Tibial nerve (tissue), 4 donors: ENCODE results near the gene PTPRM.

ENCODE experiments used
- CTCF ChIP-seq, 5 experiments: fragments of 200-600 bp in 3 of 5; fragments of 450-650 bp in 2 of 5; sonication (generic) in 3 of 5; IDR thresholded peaks; one replicate each; pipeline ENCODE4 v1.5.1; 2016 to 2019; ENCODE audit warnings: antibody characterized with exemption in 5 of 5, mild to moderate bottlenecking in 3 of 5, moderate library complexity in 2 of 5
- EP300 ChIP-seq, 2 donors: sonication (generic); formaldehyde crosslinking; IDR thresholded peaks; one replicate each; pipeline ENCODE4 v1.6.1; 2017; ENCODE audit warnings: antibody characterized with exemption in 2 of 2, mild to moderate bottlenecking in 1 of 2
- POLR2A ChIP-seq, 2 donors: fragments of 450-650 bp; IDR thresholded peaks; one replicate each; pipeline ENCODE4 v1.6.1; 2017; ENCODE audit warnings: antibody characterized with exemption in 2 of 2, mild to moderate bottlenecking in 2 of 2, moderate library complexity in 2 of 2

- no peak for TF ChIP-seq CTCF (IDR thresholded peaks at IDR 0.05)
- TF ChIP-seq POLR2A (IDR thresholded peaks at IDR 0.05): no peak
- no peak for TF ChIP-seq EP300 (IDR thresholded peaks at IDR 0.05)
Measured at GRCh38 chr18:8358033-8358765, 791.1 kb downstream of the PTPRM start.
